GM19240 (cell line): ENCODE measurements around the gene CCL14.
"Not testable (repeated sequence)": the region's sequence is repeated elsewhere in the genome, so short reads cannot be mapped to it uniquely, and the experiment has no call there.

Source experiments
- DNase-seq: peaks from one replicate; pipeline ENCODE4 v3.0.0; 2011; ENCODE audit warnings: low spot score; ENCODE audit not compliant: insufficient read length

CCL14 gene

DNA sequence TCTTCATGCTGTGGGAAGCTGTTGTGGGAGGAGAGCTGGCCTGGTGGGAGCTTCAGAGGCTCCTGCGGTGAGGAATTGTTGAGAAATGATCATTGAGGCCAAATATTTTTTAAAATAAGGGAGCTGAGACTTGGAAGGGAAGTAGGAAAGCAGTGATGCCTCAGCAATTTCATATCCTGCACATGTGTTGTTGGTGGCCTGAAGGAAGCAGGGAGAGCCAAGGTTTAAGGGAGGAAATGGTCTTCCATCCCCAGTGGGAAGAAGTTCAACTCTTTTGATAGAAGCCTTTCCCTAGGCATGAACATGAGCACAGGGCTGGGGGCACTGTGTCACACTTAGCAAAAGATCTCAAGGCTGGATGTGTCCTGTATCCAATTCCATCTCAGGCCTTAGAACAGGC lies at the start of gene CCL14:
CCL14 (minus strand) TSS at position 87 of the 400 bp plus-strand sequence; CDS start at position 7, 80 bp downstream.
- no peak for DNase-seq

DNA sequence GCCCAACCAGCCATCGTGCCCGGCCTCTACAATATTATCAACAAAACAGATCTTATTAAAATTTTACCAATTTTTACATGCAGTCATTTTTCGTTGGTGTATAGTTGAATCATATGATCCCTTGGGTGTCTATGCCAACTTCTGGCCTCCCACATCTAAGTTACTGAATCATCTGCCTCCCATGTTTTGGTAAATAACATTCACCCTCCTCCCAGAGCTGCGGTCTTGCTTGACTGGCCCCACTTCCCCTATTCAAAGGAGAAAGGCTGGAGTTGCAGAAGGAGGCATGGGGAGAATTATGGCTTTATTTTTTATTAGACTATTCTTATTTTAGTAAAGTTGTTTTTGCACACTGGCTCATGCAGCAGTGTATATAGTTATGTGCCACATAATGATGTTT lies 49.7 kb upstream of the CCL14 start:
- no peak for DNase-seq

DNA sequence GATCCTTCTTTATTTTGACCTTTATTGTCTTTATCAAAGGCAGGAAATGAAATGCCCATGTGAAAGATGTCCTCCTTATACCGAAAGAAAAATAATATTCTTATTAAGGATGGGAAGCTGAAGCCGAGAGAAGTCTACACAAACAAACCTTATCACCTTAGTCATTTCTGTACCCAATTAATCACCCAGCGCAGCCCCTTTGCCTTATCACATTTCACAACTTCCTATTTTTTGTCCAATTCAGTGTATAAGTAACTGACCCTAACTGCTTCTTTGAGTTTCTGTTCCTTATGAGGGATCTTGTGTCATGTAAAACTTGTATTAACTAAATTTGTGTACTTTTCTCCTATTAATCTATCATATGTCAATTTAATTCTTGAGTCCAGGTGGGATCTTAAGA lies 47.6 kb upstream of the CCL14 start:
- DNase-seq, result no peak

DNA sequence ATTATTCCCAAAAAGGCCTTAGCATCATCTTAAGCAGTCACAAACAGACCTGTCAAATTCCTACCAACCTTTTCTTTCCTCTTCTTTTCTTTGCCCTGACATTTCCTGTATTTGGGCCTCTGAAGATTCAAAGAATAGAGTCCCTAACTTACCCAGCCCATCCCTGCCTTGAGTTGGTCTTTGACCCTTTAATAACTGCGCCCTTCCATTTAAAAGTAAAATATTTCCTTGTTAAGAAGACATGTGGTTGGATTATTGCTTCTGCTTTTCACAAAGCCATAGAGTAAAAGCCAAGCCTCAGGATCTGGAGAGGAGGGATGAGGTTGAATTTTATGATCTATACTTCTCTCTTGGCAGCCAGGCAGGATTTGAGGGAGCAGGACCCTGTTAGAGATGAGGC lies 44.4 kb upstream of the CCL14 start:
- DNase-seq, result no peak

DNA sequence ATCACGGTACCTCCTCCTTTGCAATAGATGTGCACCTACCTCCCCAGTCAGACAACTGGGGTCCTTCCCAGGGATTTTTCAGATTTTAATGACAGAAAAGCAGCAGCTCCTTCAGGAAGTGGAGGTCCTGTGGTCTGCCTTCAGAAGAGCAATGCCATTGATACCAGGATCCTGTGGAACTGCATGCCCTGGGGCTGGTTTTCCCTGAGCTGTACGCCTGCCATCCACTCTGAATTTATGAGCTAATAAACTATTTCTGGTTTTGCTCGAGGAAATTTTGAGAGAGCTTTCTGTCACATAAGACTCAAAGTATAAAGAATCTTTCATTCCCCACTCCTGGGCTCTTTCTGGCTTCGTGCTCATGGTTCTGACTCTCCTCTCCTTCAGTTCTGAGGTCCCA lies 41.2 kb upstream of the CCL14 start:
- no peak for DNase-seq

DNA sequence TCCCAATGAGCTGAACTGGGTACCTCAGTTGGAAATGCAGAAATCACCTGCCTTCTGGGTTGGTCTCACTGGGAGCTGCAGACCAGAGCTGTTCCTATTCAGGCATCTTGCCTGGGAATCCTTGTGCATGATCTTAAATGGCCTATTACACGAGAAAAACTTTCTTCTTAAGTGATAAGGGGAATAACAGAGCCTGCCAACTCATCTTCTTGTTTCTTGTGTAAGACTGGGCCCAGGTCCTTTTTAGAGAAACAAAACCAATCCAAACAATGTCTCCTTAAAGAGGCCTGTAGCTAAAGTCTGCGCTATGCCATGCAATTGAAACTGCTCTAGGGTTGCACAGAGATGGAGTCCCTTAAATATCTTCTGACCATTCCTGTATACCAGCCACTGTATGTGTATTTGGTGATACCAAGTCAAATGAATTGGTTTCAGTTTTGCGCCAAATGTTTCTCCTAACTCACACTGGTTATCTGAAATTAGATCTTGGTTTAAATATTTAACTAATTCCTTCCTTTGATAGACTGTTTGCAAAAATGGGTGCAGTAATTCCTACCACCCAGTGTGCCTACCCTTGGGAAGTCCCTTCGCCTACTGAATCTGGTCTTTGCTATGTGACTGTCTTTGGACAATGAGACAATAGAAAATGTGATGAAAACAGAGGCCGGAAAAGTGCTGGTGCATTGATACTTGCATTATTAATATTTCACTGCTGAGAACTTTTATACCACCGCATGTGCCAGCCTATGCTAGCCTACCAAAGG lies 37.8 kb upstream of the CCL14 start:
- no peak for DNase-seq

DNA sequence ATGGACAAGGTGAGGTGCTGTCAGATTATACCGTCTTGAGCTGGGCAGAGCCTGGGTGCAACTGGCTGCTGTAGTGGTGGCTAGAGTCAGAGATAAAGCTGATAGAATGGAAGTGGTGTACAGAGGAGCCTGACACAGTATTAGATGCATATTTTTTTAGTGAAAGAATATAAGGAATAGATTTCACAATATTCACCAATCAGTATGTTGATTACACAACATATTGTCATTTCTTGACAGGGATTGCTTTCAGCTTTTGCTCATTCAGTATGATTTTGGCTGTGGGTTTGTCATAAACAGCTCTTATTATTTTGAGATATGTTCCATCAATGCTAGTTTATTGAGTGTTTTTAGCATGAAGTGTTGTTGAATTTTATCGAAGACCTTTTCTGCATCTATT lies 32.9 kb upstream of the CCL14 start:
- no peak for DNase-seq

DNA sequence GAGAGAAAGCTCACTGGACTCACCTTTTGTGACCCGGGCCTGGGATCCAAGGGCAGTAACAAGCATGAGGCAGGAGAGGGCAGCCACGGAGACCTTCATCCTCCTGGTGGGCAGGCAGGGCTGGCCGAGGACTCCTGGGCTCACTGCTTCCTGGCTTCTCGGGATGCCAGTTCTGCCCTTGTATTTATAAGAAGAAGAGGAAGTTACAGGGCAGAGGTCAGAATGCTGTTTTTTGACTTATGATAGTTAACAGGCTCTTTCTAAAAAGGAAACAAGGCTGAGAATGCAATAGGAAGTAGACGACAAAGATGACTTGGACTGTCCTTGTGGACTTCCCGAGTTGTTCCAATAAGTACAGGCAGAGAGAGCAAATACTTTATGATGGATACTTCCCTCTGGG lies 31.3 kb upstream of the CCL14 start, which contains the start of gene CCL23:
CCL23 (minus strand) TSS at position 174 of the 400 bp plus-strand sequence; CDS start at position 99, 75 bp downstream.
- DNase-seq, result no peak

DNA sequence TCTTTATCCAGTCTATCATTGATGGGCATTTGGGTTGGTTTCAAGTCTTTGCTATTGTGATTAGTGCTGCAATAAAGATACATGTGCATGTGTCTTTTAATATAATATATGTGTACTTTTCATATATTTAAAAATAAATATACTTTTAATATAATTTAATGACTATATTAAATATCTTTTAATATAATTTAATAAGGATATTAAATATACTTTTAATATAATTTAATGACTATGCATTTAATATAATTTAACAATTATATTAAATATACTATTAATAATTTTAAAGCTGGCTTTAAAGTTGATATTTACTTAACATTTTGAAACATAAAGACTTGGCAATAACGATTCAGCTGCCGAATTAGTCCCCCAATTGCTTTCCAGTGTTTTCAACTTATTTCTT lies 30.0 kb upstream of the CCL14 start:
- no peak for DNase-seq

DNA sequence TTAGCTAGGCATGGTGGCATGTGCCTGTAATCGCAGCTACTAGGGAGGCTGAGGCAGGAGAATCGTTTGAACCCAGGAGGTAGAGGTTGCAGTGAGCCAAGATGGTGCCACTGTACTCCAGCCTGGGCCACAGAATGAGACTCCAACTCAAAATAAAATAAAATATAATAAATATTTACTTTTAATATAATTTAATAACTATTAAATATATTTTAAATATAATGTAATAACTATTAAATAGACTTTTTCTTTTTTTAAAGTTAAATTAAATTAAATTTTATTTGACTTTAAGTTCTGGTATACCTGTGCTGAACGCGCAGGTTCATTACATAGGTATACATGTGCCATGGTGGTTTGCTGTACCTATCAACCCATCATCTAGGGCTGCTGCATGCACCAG lies 29.4 kb upstream of the CCL14 start:
- DNase-seq, result not testable (repeated sequence)

DNA sequence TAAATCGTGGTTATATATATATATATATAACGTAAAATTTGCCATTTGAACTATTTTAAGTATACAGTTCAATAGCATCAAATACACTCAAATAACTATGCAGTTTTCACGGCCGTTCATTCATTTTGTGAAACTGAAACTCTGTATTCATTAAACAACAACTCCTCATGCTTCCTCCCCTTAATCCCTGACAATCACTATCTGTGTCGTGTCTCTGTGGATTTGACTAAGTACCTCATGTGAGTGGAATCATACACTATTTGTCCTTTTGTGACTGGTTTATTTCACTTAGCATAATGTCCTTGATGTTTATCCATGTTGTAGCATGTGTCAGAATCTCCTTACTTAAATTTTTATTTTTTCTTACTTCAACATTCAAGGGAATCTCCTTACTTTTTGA lies 28.4 kb upstream of the CCL14 start:
- no peak for DNase-seq

DNA sequence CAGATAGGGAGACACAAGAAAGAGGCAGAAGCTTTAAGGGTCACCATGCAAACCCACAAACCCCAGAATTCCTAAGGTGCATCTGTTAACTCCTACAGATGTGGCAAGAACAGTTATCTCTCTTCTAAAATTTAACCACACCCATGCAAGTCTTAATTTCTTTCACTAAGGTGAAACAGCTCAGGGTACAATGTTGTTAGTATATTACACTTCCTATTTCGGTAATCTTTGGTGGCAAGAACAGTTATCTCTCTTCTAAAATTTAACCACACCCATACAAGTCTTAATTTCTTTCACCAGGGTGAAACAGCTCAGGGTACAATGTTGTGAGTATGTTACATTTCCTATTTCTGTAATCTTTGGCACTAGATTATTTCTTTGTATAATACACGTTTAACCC lies 24.7 kb upstream of the CCL14 start:
- no peak for DNase-seq

DNA sequence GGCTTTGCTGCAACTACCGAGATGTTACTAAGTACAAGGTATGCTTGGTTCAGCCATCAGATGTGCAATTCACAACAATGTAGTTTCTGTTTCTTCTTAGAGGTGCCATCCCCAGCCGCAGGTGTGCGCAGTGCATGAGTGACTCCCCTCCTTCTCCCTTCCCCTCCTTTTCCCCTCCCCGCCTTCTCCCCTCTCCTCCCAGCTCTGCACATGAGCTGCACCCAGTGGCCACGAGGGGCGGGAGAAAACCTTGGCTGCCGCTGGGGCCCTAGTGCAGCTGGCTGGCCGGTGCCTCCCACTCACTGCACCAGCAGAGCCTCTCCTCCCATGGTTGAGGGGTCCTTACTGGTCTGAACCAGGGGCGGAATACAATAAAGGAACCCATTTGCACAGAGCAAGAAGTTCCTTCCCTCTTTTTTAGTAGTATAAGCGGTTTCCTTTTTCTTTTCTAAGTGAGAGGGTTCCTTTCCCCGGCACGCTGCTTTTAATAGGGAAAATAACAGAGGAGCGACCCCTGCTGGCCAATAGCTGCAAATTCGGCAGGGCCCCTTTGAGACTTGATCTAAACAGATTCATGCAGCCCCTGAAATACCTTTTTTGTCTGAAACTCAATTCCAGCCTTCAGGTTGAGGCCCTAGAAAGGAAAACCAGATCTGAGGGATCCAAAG lies 22.6 kb upstream of the CCL14 start:
- no peak for DNase-seq

DNA sequence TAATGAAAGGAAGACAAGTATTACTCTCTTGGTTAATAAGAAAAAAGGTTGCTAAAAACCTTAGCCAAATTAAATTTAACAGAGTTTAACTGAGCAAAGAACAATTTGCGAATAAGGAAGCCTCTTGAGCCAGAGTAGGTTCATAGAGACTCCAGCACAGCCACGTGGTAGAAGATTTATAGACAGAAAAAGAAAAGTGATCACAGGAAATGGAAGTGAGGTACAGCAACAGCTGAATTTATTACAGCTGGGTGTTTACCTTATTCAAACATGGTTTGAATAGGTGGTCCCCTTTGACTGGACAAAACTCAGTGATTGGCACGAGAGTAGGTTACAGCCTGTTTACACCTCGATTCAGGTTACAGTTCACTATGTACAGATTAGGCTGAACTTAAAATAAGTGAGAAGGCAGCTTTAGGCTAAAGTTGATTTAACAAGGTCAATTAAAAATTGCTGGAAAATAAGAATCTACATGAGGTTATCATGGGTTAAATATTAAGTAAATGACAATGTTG lies 18.1 kb upstream of the CCL14 start:
- DNase-seq, result no peak

DNA sequence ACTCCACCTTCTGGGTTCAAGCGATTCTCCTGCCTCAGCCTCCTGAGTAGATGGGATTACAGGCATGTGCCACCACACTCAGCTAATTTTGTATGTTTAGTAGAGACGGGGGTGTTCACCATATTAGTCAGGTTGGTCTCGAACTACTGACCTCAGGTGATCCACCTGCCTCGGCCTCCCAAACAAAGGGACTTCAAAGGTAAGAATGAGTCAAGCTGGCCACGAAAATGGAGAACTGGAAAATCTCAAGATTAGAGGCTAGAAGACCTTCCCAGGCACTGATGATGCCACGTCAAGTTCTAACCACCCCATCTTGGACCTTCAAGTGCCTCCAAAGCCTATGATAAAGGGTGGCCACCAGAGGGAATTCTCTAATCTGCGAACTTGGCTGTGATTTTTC lies 16.1 kb upstream of the CCL14 start:
- no peak for DNase-seq

DNA sequence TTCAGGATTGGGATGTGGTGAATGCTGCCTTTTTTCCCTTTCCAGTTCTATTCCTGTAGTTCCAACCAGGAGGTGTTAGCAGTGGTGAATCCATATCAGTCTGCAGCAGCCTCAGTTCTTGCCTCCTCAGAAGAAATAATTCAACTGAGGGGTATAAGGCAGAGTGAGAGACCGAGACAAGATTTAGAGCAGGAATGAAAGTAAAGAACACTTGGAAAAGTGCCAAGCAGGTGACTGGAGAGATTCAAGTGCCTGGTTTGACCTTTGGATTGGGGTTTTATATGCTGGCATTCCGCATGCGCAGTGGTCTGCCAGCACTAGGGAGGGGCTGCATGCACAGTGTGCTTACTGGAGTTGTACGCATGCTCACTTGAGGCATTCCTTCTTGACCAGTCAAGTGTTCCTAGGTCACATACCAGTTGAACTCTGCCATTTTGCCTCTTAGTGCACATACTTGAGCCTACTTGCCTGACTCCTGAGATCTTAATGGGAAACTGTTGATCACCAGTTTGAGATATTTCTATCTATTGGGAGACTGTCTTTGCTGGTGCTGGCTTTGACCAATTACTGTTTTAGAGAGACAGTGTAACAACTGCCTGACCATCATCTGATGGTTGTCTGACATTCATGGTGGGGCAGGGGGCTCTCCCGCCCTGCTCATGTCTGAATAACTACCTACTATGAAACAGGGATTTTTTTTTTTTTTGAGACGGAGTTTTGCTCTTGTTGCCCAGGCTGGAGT lies 15.5 kb upstream of the CCL14 start:
- no peak for DNase-seq

DNA sequence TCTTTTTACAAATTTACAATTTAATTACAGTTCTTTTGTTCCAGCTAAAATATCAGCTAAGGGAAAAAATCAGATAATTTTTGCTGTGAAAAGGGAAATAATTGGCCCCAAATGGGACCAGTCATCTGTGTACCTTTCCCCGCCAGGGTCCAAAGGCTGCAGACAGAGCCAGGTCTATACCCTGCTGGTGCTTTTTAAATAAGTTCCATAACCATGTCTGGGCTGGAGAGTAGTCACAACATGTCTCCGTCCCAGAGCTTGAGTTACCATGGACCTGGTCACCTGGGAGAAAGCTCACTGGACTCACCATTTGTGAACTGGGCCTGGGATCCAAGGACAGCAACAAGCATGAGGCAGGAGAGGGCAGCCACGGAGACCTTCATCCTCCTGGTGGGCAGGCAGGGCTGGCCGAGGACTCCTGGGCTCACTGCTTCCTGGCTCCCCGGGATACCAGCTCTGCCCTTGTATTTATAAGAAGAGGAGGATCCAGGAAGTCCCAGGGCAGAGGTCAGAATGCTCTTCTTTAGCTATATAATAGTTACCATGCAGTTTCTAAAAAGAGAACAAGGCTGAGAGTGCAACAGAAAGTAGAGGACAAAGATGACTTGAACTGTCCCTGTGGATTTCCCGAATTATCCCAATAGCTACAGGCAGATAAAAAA lies 14.7 kb upstream of the CCL14 start, which contains the start of gene CCL15:
CCL15 (minus strand) TSS at position 444 of the 662 bp plus-strand sequence; CDS start at position 383, 61 bp downstream.
- no peak for DNase-seq

DNA sequence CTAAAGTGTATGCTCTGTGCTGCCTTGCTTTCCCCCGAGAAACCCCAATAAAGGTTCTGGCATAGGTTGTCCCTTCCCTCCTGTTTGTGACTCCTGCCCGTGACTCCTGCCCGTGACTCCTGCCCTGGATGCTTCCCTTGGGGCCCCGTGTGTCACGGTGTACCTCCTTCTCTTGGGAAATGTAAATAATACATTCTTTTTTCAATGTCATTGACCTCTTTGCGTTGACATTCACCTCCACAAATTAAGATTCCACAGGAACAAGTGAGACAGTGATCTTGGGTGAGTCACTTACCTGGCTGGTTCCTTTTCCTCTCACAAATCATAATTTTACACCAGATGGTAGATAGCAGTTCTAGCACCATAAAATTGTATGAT lies 14.2 kb upstream of the CCL14 start:
- no peak for DNase-seq

DNA sequence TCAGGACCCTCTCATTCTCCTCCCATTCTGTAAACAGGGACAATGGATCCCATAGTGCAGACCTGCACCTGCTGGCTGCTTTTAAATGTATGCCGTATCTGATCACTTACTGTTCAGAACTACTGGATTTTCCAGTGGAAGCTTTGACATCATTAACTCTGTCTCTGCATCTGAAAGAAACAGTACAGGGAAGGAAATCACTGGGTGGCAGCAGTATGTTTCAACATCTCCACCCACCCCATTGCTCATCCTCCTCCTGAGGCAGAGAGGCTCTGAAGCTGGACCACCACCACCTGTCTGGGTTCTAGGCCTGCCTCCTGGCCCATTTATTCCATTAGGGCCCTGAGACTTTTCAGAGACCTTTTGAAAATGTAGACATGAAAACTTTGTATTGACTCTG lies 12.2 kb upstream of the CCL14 start:
- DNase-seq, result no peak

DNA sequence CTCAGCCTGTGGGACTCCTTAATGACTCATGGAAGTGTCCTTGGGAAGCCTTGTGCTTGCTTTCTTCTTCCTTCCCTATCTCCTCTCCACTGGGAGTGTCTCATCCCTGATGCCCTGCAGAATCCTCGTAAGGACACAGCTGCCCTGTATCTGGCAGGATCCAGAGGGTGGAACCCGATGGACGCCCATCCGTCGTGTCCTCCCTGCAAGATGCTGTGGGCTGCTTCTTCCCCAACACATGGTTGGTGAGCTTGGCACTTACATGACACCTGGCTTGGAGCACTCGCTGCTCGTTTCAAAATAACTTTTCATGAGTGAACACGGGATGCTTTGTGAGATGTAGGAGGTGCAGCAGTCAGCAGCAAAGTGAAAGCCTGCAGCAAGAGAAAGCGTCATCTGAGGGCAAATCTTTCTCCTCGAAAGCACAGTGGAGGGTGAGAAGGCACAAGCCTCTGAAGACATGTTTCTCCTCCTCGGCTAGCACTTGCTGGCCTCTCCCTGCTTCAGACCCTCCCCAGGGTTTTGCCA lies 11.6 kb upstream of the CCL14 start:
- no peak for DNase-seq

DNA sequence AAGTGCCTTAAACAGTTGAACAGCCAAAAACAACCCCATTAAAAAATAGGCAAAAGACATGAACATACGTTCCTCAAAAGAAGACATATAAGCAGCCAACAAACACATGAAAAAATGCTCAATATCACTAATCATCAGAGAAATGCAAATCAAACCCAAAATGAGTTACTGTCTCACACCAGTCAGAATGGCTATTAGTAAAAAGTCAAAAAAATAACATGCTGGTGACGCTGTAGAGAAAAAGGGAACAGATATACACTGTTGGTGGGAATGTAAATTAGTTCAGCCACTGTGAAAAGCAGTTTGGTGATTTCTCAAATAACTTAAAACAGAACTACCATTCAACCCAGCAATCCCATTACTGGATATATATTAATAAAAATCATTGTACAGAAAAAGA lies 8.8 kb upstream of the CCL14 start:
- DNase-seq, result not testable (repeated sequence)
